Thoracic aorta (tissue), 2 donors: ENCODE results near the gene ROR1. TPM values are rescaled to one million over a fixed set of nuclear protein-coding genes. Genes with fewer than 3 reads are reported as not detected.

ENCODE experiments used
- ATAC-seq: fragments of 150-250 bp; one replicate; pipeline ENCODE4 v1.8.0; 2017; ENCODE audit warnings: low read depth; ENCODE audit not compliant: insufficient number of reproducible peaks, low FRiP score
- DNase-seq: peaks from one replicate; pipeline ENCODE4 v3.0.0-alpha.2; 2020; ENCODE audit warnings: low spot score
- H3K27ac ChIP-seq, 2 donors: fragments of 200-600 bp; sonication (generic); 1 replicate in 1 of 2; 2 replicates in 1 of 2; pipeline ENCODE4 v1.5.1; 2016; ENCODE audit warnings: mild to moderate bottlenecking in 2 of 2, moderate library complexity in 2 of 2
- H3K27me3 ChIP-seq: fragments of 200-600 bp; sonication (generic); replicated peaks from 2 replicates; pipeline ENCODE4 v1.6.0; 2016; ENCODE audit warnings: mild to moderate bottlenecking; ENCODE audit not compliant: insufficient read depth
- H3K36me3 ChIP-seq: fragments of 200-600 bp; sonication (generic); one replicate; pipeline ENCODE4 v1.5.1; 2016
- H3K4me1 ChIP-seq, 2 donors: fragments of 200-600 bp; sonication (generic); 1 replicate in 1 of 2; 2 replicates in 1 of 2; pipeline versions ENCODE4 v1.5.1 to v1.6.0; 2016; ENCODE audit warnings: low read depth in 2 of 2, mild to moderate bottlenecking in 1 of 2; ENCODE audit not compliant: control insufficient read depth in 1 of 2
- H3K4me3 ChIP-seq: fragments of 200-600 bp; sonication (generic); 2 replicates; pipeline ENCODE4 v1.5.1; 2016; ENCODE audit warnings: mild to moderate bottlenecking
- H3K9me3 ChIP-seq: fragments of 200-600 bp; sonication (generic); 2 replicates; pipeline ENCODE4 v1.5.1; 2016
- CTCF ChIP-seq: fragments of 200-600 bp; sonication (generic); IDR thresholded peaks from one replicate; pipeline ENCODE4 v1.5.1; 2019; ENCODE audit warnings: antibody characterized with exemption
- total RNA-seq, 2 donors: library from RNA; depleted of rRNA; stranded (reverse); fragments of >200 nt; gene quantifications; one replicate each; pipeline versions ENCODE4 v1.1.0 to v1.2.3, GENCODE V29; 2016

Gene ROR1
- total RNA-seq, 2 donors from 2014 or later = 41.2 to 51.8 TPM

- no peak for TF ChIP-seq CTCF
- H3K27me3 ChIP-seq = no peaks in the 10 kb centered on the region
Measured at GRCh38 chr1:63772876-63773275, 941 bp upstream of the ROR1 start.

GRCh38 chr1:63773496-63773814, 362 bp upstream of the ROR1 start:
- Histone ChIP-seq H3K27ac (peak overlapping the region; percentile 89 to 92), H3K36me3 (no peaks in the 10 kb centered on the region), H3K27me3 (no peaks in the 10 kb centered on the region), H3K9me3 (no peaks in the 10 kb centered on the region), H3K4me1 (peaks cover 18 to 33% of the 10 kb centered on the region in 2 donors), H3K4me3 (peak overlapping the region; percentile 78)
- no peak for TF ChIP-seq CTCF
- ATAC-seq (peak; percentile 9), DNase-seq (no peak)

More at GRCh38 chr1:63772876-63773275, 941 bp upstream of the ROR1 start:
- no peak overlapping the region for H3K27ac ChIP-seq
- H3K4me3 ChIP-seq = no peak overlapping the region
- DNase-seq (no peak), ATAC-seq (no peak)
- no peaks in the 10 kb centered on the region for H3K9me3 ChIP-seq
- no peaks in the 10 kb centered on the region for H3K36me3 ChIP-seq
- H3K4me1 ChIP-seq = peaks cover 14 to 28% of the 10 kb centered on the region in 2 donors

- H3K36me3 ChIP-seq = no peaks in the 10 kb centered on the region
- H3K4me1 ChIP-seq = peaks cover 26 to 47% of the 10 kb centered on the region in 2 donors
- peak overlapping the region; percentile 87 to 92 for H3K27ac ChIP-seq
- H3K27me3 ChIP-seq = no peaks in the 10 kb centered on the region
- peak overlapping the region; percentile 78 for H3K4me3 ChIP-seq
- DNase-seq = no peak
- H3K9me3 ChIP-seq = no peaks in the 10 kb centered on the region
- peak; percentile 1 for ATAC-seq
- TF ChIP-seq CTCF = no peak
Measured at GRCh38 chr1:63774617-63775417, 1.0 kb downstream of the ROR1 start.

- Histone ChIP-seq H3K4me1 (peaks cover 33 to 55% of the 10 kb centered on the region in 2 donors), H3K36me3 (no peaks in the 10 kb centered on the region), H3K27ac (peak overlapping the region; percentile 87 to 92), H3K4me3 (peak overlapping the region; percentile 78), H3K9me3 (no peaks in the 10 kb centered on the region), H3K27me3 (no peaks in the 10 kb centered on the region)
- DNase-seq = no peak
- TF ChIP-seq CTCF = no peak
- no peak for ATAC-seq
Measured at GRCh38 chr1:63775418-63776127, 1.8 kb downstream of the ROR1 start.

- DNase-seq (no peak), ATAC-seq (no peak)
- Histone ChIP-seq H3K4me3 (peak overlapping the region; percentile 78), H3K9me3 (no peaks in the 10 kb centered on the region), H3K36me3 (no peaks in the 10 kb centered on the region), H3K4me1 (peaks cover 33 to 70% of the 10 kb centered on the region in 2 donors), H3K27ac (peak overlapping the region; percentile 87 to 92), H3K27me3 (no peaks in the 10 kb centered on the region)
- no peak for TF ChIP-seq CTCF
Measured at GRCh38 chr1:63777286-63777685, 3.5 kb downstream of the ROR1 start.
